Activated naive CD4-positive, alpha-beta T cell treated with anti-CD3 and anti-CD28 coated beads, Interleukin-2, amount 50 U/mL, for 16 hours (primary cell): ENCODE data around the gene BAIAP2L2.
A peak's percentile ranks its signal among the peaks of the same experiment; 100 is the strongest.
"Not testable (repeated sequence)": the region's sequence is repeated elsewhere in the genome, so short reads cannot be mapped to it uniquely, and the experiment has no call there.

Source experiments
- DNase-seq: peaks from one replicate; pipeline ENCODE4 v3.0.0-alpha.2; 2020

The BAIAP2L2 gene

GRCh38 chr22:38127869-38128268, 17.4 kb upstream of the BAIAP2L2 start:
- no peak for DNase-seq

- no peak for DNase-seq
Observed at GRCh38 chr22:38126928-38127668, 16.6 kb upstream of the BAIAP2L2 start.

GRCh38 chr22:38125751-38126201, 15.3 kb upstream of the BAIAP2L2 start:
- DNase-seq: no peak

GRCh38 chr22:38125038-38125610, 14.6 kb upstream of the BAIAP2L2 start:
- no peak for DNase-seq

GRCh38 chr22:38124236-38124974, 13.9 kb upstream of the BAIAP2L2 start:
- no peak for DNase-seq

- no peak for DNase-seq
Observed at GRCh38 chr22:38122616-38123015, 12.1 kb upstream of the BAIAP2L2 start.

GRCh38 chr22:38120359-38121110, 10.1 kb upstream of the BAIAP2L2 start:
- DNase-seq: no peak

- not testable (repeated sequence) for DNase-seq
Observed at GRCh38 chr22:38118747-38119146, 8.3 kb upstream of the BAIAP2L2 start.

GRCh38 chr22:38118182-38118581, 7.7 kb upstream of the BAIAP2L2 start:
- DNase-seq: no peak

GRCh38 chr22:38117556-38117955, 7.1 kb upstream of the BAIAP2L2 start:
- not testable (repeated sequence) for DNase-seq

- no peak for DNase-seq
Observed at GRCh38 chr22:38115423-38116205, 5.1 kb upstream of the BAIAP2L2 start.

GRCh38 chr22:38114484-38115398, 4.3 kb upstream of the BAIAP2L2 start:
- DNase-seq: peak; percentile 77

GRCh38 chr22:38112381-38112780, 1.9 kb upstream of the BAIAP2L2 start:
- DNase-seq: no peak

- DNase-seq: no peak
Observed at GRCh38 chr22:38111925-38112355, 1.5 kb upstream of the BAIAP2L2 start.

GRCh38 chr22:38110863-38111852, 674 bp upstream of the BAIAP2L2 start:
- no peak for DNase-seq

- DNase-seq: no peak
Observed at GRCh38 chr22:38109371-38110001, 998 bp downstream of the BAIAP2L2 start.

- no peak for DNase-seq
Observed at GRCh38 chr22:38108561-38109319, 1.7 kb downstream of the BAIAP2L2 start.

GRCh38 chr22:38107692-38108515, 2.6 kb downstream of the BAIAP2L2 start:
- DNase-seq: no peak
